ENCODE measurements around the gene ARHGAP26. TPM values are rescaled to one million over a fixed set of nuclear protein-coding genes. Genes with fewer than 3 reads are reported as not detected.

ARHGAP26 gene
- total and polyA plus RNA-seq, 2 of the 4 experiments (the other 2 are of a cell fraction) = 0.54 to 0.56 TPM

- no peaks in the 10 kb centered on the region for H4K20me1 ChIP-seq (ENCODE audit: insufficient read depth, low read length)
- CTCF ChIA-PET = no interaction called here
- no peaks in the 10 kb centered on the region for H3K9me1 ChIP-seq (ENCODE audit: insufficient read depth, low read length)
- no peak overlapping the region for H3K9ac ChIP-seq (ENCODE audit: low read depth, low read length)
- no peak overlapping the region for H3K23ac ChIP-seq (ENCODE audit: low read depth, low read length)
- in situ Hi-C loops (cut with MboI; ENCODE audit: low sequenced_read_pairs) = no loop called here
- H3K9me3 ChIP-seq (ENCODE audit: control insufficient read depth, insufficient read depth, low read length) = no peaks in the 10 kb centered on the region; the same call in 1 of the 2 replicates
- no peak for ATAC-seq (ENCODE audit: low read depth)
- H4K5ac ChIP-seq (ENCODE audit: low read depth, low read length) = no peak overlapping the region
- dilution Hi-C loops (cut with HindIII; ENCODE audit: low sequenced_read_pairs, unreplicated experiment) = no loop called here
- H2BK20ac ChIP-seq (ENCODE audit: low read depth, low read length) = no peak overlapping the region
- no peak overlapping the region for H3K4ac ChIP-seq (ENCODE audit: low read depth, low read length)
- no peak overlapping the region for H3K14ac ChIP-seq (replicated peaks; ENCODE audit: low read depth, low read length)
- no peak overlapping the region for H4K91ac ChIP-seq (ENCODE audit: insufficient read depth, low read depth, low read length)
- intact Hi-C loops (cut with micrococcal nuclease) = loop anchor here (10.0 kb wide), 1 partner anchor 347 kb away; no protein-coding TSS in a partner anchor
- no peak overlapping the region for H3K27ac ChIP-seq (ENCODE audit: insufficient read depth, low read length)
- no peak overlapping the region for H2BK5ac ChIP-seq (ENCODE audit: low read depth, low read length, poor library complexity, severe bottlenecking)
- TF ChIP-seq FOS (IDR thresholded peaks at IDR 0.05; ENCODE audit: low read depth, low read length) = no peak
- no peak for TF ChIP-seq MAFK (IDR thresholded peaks at IDR 0.05; ENCODE audit: low read depth, low read length)
- no peak overlapping the region for H2AFZ ChIP-seq (replicated peaks; ENCODE audit: low read length, poor library complexity)
- no peak overlapping the region for H3K18ac ChIP-seq (ENCODE audit: low read depth, low read length)
- H3K56ac ChIP-seq (ENCODE audit: extremely low read depth, insufficient read depth, low read length) = no peak overlapping the region
- H2BK120ac ChIP-seq (ENCODE audit: low read depth, low read length) = no peak overlapping the region
- POLR2A ChIA-PET (ENCODE audit: unreplicated experiment) = no interaction called here
- no peaks in the 10 kb centered on the region for H3K27me3 ChIP-seq (ENCODE audit: control insufficient read depth, insufficient read depth, low read length)
- no TSS peak for BruUV-seq (replicated peaks)
- WGBS, 2 experiments (ENCODE audit: extremely low coverage in 2 of 2, insufficient read length in 1 of 2) = no CpG with 5 or more reads among the region's 2 CpGs
- no peak overlapping the region for H3K4me2 ChIP-seq (ENCODE audit: low read depth, low read length)
- no peaks in the 10 kb centered on the region for H3K4me1 ChIP-seq (ENCODE audit: control insufficient read depth, insufficient read depth, low read length)
- H3K79me1 ChIP-seq (ENCODE audit: low read depth in 1 of 2, low read length in 2 of 2) = no peaks in the 10 kb centered on the region
- no peak overlapping the region for H4K8ac ChIP-seq (ENCODE audit: low read depth in 2 of 2, low read length in 2 of 2)
- no peak overlapping the region for H2AK9ac ChIP-seq (replicated peaks; ENCODE audit: low read depth, low read length, poor library complexity)
- H2BK15ac ChIP-seq (ENCODE audit: low read depth, low read length) = no peak overlapping the region
- no peaks in the 10 kb centered on the region for H3K36me3 ChIP-seq (ENCODE audit: control insufficient read depth, insufficient read depth, low read length)
- no peak overlapping the region for H2AK5ac ChIP-seq (ENCODE audit: low read depth, low read length)
- DNase-seq = no peak
- no peak overlapping the region for H3K4me3 ChIP-seq (ENCODE audit: insufficient read depth, low read depth, low read length)
Measured at GRCh38 chr5:143271431-143271830, 501.3 kb downstream of the ARHGAP26 start.
